ENCODE data around the gene PNPLA6. TPM values are rescaled to one million over a fixed set of nuclear protein-coding genes. Genes with fewer than 3 reads are reported as not detected.

PNPLA6 gene
- total and polyA plus RNA-seq, 9 of the 15 experiments (the other 6 are each of a cell fraction or from before 2014, with no cell fraction given): 0.07 to 30.2 (median 8.3) TPM

Small RNAs within 50 kb of the gene (small RNA-seq; reads per million reads assigned to genes)
- gene AC008878.2: not detected

Other genes with a start within 250 kb of the PNPLA6 start
Only the 7 nearest of the 17 such genes appear.
- 1.7 and 3.2 TPM in 2 replicates for gene PEX11G, start 46.7 kb upstream of the PNPLA6 start, total RNA-seq (2014; rRNA removed)
- 0.29 and 0.32 TPM in 2 replicates for gene PEX11G, start 46.7 kb upstream of the PNPLA6 start, total RNA-seq (2014; rRNA removed; fragmentation: Illumina TruSeq; extraction: Trizol)
- gene PEX11G, start 46.7 kb upstream of the PNPLA6 start, total RNA-seq (2015; rRNA removed; fragmentation: Illumina TruSeq; extraction: Trizol): 0.47 and 0.98 TPM in 2 replicates
- 1.8 and 2.1 TPM in 2 replicates for gene PEX11G, start 46.7 kb upstream of the PNPLA6 start, total RNA-seq (2021)
- 0.86 and 1.6 TPM in 2 replicates for gene PEX11G, start 46.7 kb upstream of the PNPLA6 start, polyA plus RNA-seq (2011; rRNA removed)
- 0.54 and 0.79 TPM in 2 replicates for gene PEX11G, start 46.7 kb upstream of the PNPLA6 start, polyA plus RNA-seq (2014; fragmentation: Illumina TruSeq; extraction: Trizol)
- gene PEX11G, start 46.7 kb upstream of the PNPLA6 start, polyA plus RNA-seq (2014; fragmentation: Nextera tagmentation; extraction: Ambion mirVana): under 1 TPM in 1 of 2 experiments, not detected in 1; 0.07 TPM
- gene PEX11G, start 46.7 kb upstream of the PNPLA6 start, polyA plus RNA-seq (2014; rRNA removed): 1.5 and 2.2 TPM in 2 replicates
- 5.9 and 8.0 TPM in 2 replicates for gene ZNF358, start 19.6 kb upstream of the PNPLA6 start, total RNA-seq (2014; rRNA removed)
- 1.4 and 2.4 TPM in 2 replicates for gene ZNF358, start 19.6 kb upstream of the PNPLA6 start, total RNA-seq (2014; rRNA removed; fragmentation: Illumina TruSeq; extraction: Trizol)
- 4.1 and 4.6 TPM in 2 replicates for gene ZNF358, start 19.6 kb upstream of the PNPLA6 start, total RNA-seq (2015; rRNA removed; fragmentation: Illumina TruSeq; extraction: Trizol)
- 9.1 and 9.3 TPM in 2 replicates for gene ZNF358, start 19.6 kb upstream of the PNPLA6 start, total RNA-seq (2021)
- gene ZNF358, start 19.6 kb upstream of the PNPLA6 start, polyA plus RNA-seq (2011; rRNA removed): 4.9 and 7.6 TPM in 2 replicates
- 12.9 and 17.2 TPM in 2 replicates for gene ZNF358, start 19.6 kb upstream of the PNPLA6 start, polyA plus RNA-seq (2014; fragmentation: Illumina TruSeq; extraction: Trizol)
- under 1 TPM; 0.04 TPM for gene ZNF358, start 19.6 kb upstream of the PNPLA6 start, polyA plus RNA-seq (2014; fragmentation: Nextera tagmentation; extraction: Ambion mirVana)
- gene ZNF358, start 19.6 kb upstream of the PNPLA6 start, polyA plus RNA-seq (2014; rRNA removed): 5.3 and 6.3 TPM in 2 replicates
- 3.9 and 7.4 TPM in 2 replicates for gene MCOLN1, start 13.1 kb upstream of the PNPLA6 start, total RNA-seq (2014; rRNA removed)
- gene MCOLN1, start 13.1 kb upstream of the PNPLA6 start, total RNA-seq (2014; rRNA removed; fragmentation: Illumina TruSeq; extraction: Trizol): 1.5 and 2.6 TPM in 2 replicates
- gene MCOLN1, start 13.1 kb upstream of the PNPLA6 start, total RNA-seq (2015; rRNA removed; fragmentation: Illumina TruSeq; extraction: Trizol): 3.5 and 4.9 TPM in 2 replicates
- 14.2 and 15.1 TPM in 2 replicates for gene MCOLN1, start 13.1 kb upstream of the PNPLA6 start, total RNA-seq (2021)
- gene MCOLN1, start 13.1 kb upstream of the PNPLA6 start, polyA plus RNA-seq (2011; rRNA removed): 10.6 and 12.0 TPM in 2 replicates
- 7.1 and 8.9 TPM in 2 replicates for gene MCOLN1, start 13.1 kb upstream of the PNPLA6 start, polyA plus RNA-seq (2014; fragmentation: Illumina TruSeq; extraction: Trizol)
- gene MCOLN1, start 13.1 kb upstream of the PNPLA6 start, polyA plus RNA-seq (2014; fragmentation: Nextera tagmentation; extraction: Ambion mirVana): under 1 TPM; 0.25 to 0.83 TPM
- 15.4 and 17.0 TPM in 2 replicates for gene MCOLN1, start 13.1 kb upstream of the PNPLA6 start, polyA plus RNA-seq (2014; rRNA removed)
- gene CAMSAP3, start 60.1 kb downstream of the PNPLA6 start, total RNA-seq (2014; rRNA removed): 0.18 and 0.24 TPM in 2 replicates
- 0.25 TPM in 1 of 2 replicates, not detected in the other for gene CAMSAP3, start 60.1 kb downstream of the PNPLA6 start, total RNA-seq (2014; rRNA removed; fragmentation: Illumina TruSeq; extraction: Trizol)
- 0.07 and 0.23 TPM in 2 replicates for gene CAMSAP3, start 60.1 kb downstream of the PNPLA6 start, total RNA-seq (2015; rRNA removed; fragmentation: Illumina TruSeq; extraction: Trizol)
- gene CAMSAP3, start 60.1 kb downstream of the PNPLA6 start, total RNA-seq (2021): 0.67 and 0.89 TPM in 2 replicates
- 0.25 and 0.64 TPM in 2 replicates for gene CAMSAP3, start 60.1 kb downstream of the PNPLA6 start, polyA plus RNA-seq (2011; rRNA removed)
- 0.30 TPM in 2 replicates for gene CAMSAP3, start 60.1 kb downstream of the PNPLA6 start, polyA plus RNA-seq (2014; fragmentation: Illumina TruSeq; extraction: Trizol)
- gene CAMSAP3, start 60.1 kb downstream of the PNPLA6 start, polyA plus RNA-seq (2014; fragmentation: Nextera tagmentation; extraction: Ambion mirVana): under 1 TPM in 1 of 2 experiments, not detected in 1; 0.01 TPM
- gene CAMSAP3, start 60.1 kb downstream of the PNPLA6 start, polyA plus RNA-seq (2014; rRNA removed): 0.17 and 0.18 TPM in 2 replicates
- 43.7 and 54.6 TPM in 2 replicates for gene XAB2, start 93.8 kb downstream of the PNPLA6 start, total RNA-seq (2014; rRNA removed)
- gene XAB2, start 93.8 kb downstream of the PNPLA6 start, total RNA-seq (2014; rRNA removed; fragmentation: Illumina TruSeq; extraction: Trizol): 5.6 and 7.6 TPM in 2 replicates
- 22.0 and 24.3 TPM in 2 replicates for gene XAB2, start 93.8 kb downstream of the PNPLA6 start, total RNA-seq (2015; rRNA removed; fragmentation: Illumina TruSeq; extraction: Trizol)
- 58.3 and 58.7 TPM in 2 replicates for gene XAB2, start 93.8 kb downstream of the PNPLA6 start, total RNA-seq (2021)
- gene XAB2, start 93.8 kb downstream of the PNPLA6 start, polyA plus RNA-seq (2011; rRNA removed): 19.1 and 36.3 TPM in 2 replicates
- gene XAB2, start 93.8 kb downstream of the PNPLA6 start, polyA plus RNA-seq (2014; fragmentation: Illumina TruSeq; extraction: Trizol): 20.0 and 33.9 TPM in 2 replicates
- gene XAB2, start 93.8 kb downstream of the PNPLA6 start, polyA plus RNA-seq (2014; fragmentation: Nextera tagmentation; extraction: Ambion mirVana): under 1 TPM; 0.21 to 0.71 TPM
- 36.7 and 38.4 TPM in 2 replicates for gene XAB2, start 93.8 kb downstream of the PNPLA6 start, polyA plus RNA-seq (2014; rRNA removed)
- gene PET100, start 94.1 kb downstream of the PNPLA6 start, total RNA-seq (2014; rRNA removed): 59.9 and 62.3 TPM in 2 replicates
- gene PET100, start 94.1 kb downstream of the PNPLA6 start, total RNA-seq (2014; rRNA removed; fragmentation: Illumina TruSeq; extraction: Trizol): 116 and 120 TPM in 2 replicates
- 82.1 and 93.7 TPM in 2 replicates for gene PET100, start 94.1 kb downstream of the PNPLA6 start, total RNA-seq (2015; rRNA removed; fragmentation: Illumina TruSeq; extraction: Trizol)
- 147 and 160 TPM in 2 replicates for gene PET100, start 94.1 kb downstream of the PNPLA6 start, total RNA-seq (2021)
- 51.1 and 72.3 TPM in 2 replicates for gene PET100, start 94.1 kb downstream of the PNPLA6 start, polyA plus RNA-seq (2011; rRNA removed)
- 77.2 and 79.8 TPM in 2 replicates for gene PET100, start 94.1 kb downstream of the PNPLA6 start, polyA plus RNA-seq (2014; fragmentation: Illumina TruSeq; extraction: Trizol)
- 100 to 1,000 TPM; 322 to 351 TPM for gene PET100, start 94.1 kb downstream of the PNPLA6 start, polyA plus RNA-seq (2014; fragmentation: Nextera tagmentation; extraction: Ambion mirVana)
- 98.3 and 111 TPM in 2 replicates for gene PET100, start 94.1 kb downstream of the PNPLA6 start, polyA plus RNA-seq (2014; rRNA removed)
- gene PCP2, start 98.0 kb downstream of the PNPLA6 start, total RNA-seq (2014; rRNA removed): 0.73 and 1.5 TPM in 2 replicates
- gene PCP2, start 98.0 kb downstream of the PNPLA6 start, total RNA-seq (2014; rRNA removed; fragmentation: Illumina TruSeq; extraction: Trizol): 0.25 TPM in 1 of 2 replicates, not detected in the other
- gene PCP2, start 98.0 kb downstream of the PNPLA6 start, total RNA-seq (2015; rRNA removed; fragmentation: Illumina TruSeq; extraction: Trizol): 0.23 TPM in 1 of 2 replicates, not detected in the other
- gene PCP2, start 98.0 kb downstream of the PNPLA6 start, total RNA-seq (2021): 0.96 and 1.3 TPM in 2 replicates
- 0.17 and 0.47 TPM in 2 replicates for gene PCP2, start 98.0 kb downstream of the PNPLA6 start, polyA plus RNA-seq (2011; rRNA removed)
- 0.90 TPM in 1 of 2 replicates, not detected in the other for gene PCP2, start 98.0 kb downstream of the PNPLA6 start, polyA plus RNA-seq (2014; fragmentation: Illumina TruSeq; extraction: Trizol)
- gene PCP2, start 98.0 kb downstream of the PNPLA6 start, polyA plus RNA-seq (2014; fragmentation: Nextera tagmentation; extraction: Ambion mirVana): under 1 TPM in 1 of 2 experiments, not detected in 1; 0.22 TPM
- gene PCP2, start 98.0 kb downstream of the PNPLA6 start, polyA plus RNA-seq (2014; rRNA removed): 1.3 and 1.6 TPM in 2 replicates